ENCODE data around the gene SNORC.

SNORC gene

GRCh38 chr2:232888099-232888836 is 18.2 kb downstream of the SNORC start:
- no peak overlapping the region for H3K4me3 ChIP-seq (ENCODE audit: low read depth, low read length)
- no peak for TF ChIP-seq CTCF (IDR thresholded peaks at IDR 0.05; ENCODE audit: low read depth, low read length)

- no peak for TF ChIP-seq CTCF (IDR thresholded peaks at IDR 0.05; ENCODE audit: low read depth, low read length)
- H3K4me3 ChIP-seq (ENCODE audit: low read depth, low read length): no peak overlapping the region
Observed at GRCh38 chr2:232888839-232889529, 18.9 kb downstream of the SNORC start.

- H3K4me3 ChIP-seq (ENCODE audit: low read depth, low read length): no peak overlapping the region
- TF ChIP-seq CTCF (IDR thresholded peaks at IDR 0.05; ENCODE audit: low read depth, low read length): no peak
Observed at GRCh38 chr2:232889876-232890401, 19.9 kb downstream of the SNORC start.

- no peak overlapping the region for H3K4me3 ChIP-seq (ENCODE audit: low read depth, low read length)
- no peak for TF ChIP-seq CTCF (IDR thresholded peaks at IDR 0.05; ENCODE audit: low read depth, low read length)
Observed at GRCh38 chr2:232890536-232890895, 20.5 kb downstream of the SNORC start.

- no peak for TF ChIP-seq CTCF (IDR thresholded peaks at IDR 0.05; ENCODE audit: low read depth, low read length)
- H3K4me3 ChIP-seq (ENCODE audit: low read depth, low read length): no peak overlapping the region
Observed at GRCh38 chr2:232890896-232891601, 21.0 kb downstream of the SNORC start.

GRCh38 chr2:232891621-232892071 is 21.6 kb downstream of the SNORC start:
- no peak for TF ChIP-seq CTCF (IDR thresholded peaks at IDR 0.05; ENCODE audit: low read depth, low read length)
- no peak overlapping the region for H3K4me3 ChIP-seq (ENCODE audit: low read depth, low read length)

All from WI38 (cell line).